GM20000 (cell line): ENCODE data around the gene GLT1D1.

Experiments used
- DNase-seq: peaks from one replicate; pipeline ENCODE4 v3.0.0; 2012; ENCODE audit warnings: low spot score
- TF ChIP-seq, protein P1 (sequence below): IDR thresholded peaks from 2 replicates; pipeline ENCODE4 v1.5.1; 2012; ENCODE audit warnings: mild to moderate bottlenecking, control low read depth; ENCODE audit errors: extremely low read depth, missing control alignments

The GLT1D1 gene

DNA sequence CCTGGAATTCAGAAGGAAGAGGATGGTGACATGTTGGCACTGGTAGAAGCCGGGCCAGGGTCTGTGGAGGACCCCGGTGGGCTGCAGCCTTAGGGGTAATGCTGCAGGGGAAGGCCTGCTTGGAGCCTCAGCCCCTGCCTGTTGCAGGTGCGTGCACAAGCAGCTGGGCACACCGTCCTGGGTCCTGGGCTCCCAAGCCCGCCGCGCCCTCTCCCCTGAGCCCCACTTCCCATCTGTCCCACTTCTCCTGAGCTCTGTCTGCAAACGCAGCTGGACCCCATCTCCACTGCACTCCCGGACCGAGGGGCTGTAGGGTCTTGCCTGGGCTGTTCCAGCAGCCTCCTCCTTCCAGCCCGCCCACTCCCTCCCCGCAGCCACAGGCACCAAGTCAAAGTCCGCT, 116.8 kb downstream of the GLT1D1 start:
- TF ChIP-seq, protein P1, sequence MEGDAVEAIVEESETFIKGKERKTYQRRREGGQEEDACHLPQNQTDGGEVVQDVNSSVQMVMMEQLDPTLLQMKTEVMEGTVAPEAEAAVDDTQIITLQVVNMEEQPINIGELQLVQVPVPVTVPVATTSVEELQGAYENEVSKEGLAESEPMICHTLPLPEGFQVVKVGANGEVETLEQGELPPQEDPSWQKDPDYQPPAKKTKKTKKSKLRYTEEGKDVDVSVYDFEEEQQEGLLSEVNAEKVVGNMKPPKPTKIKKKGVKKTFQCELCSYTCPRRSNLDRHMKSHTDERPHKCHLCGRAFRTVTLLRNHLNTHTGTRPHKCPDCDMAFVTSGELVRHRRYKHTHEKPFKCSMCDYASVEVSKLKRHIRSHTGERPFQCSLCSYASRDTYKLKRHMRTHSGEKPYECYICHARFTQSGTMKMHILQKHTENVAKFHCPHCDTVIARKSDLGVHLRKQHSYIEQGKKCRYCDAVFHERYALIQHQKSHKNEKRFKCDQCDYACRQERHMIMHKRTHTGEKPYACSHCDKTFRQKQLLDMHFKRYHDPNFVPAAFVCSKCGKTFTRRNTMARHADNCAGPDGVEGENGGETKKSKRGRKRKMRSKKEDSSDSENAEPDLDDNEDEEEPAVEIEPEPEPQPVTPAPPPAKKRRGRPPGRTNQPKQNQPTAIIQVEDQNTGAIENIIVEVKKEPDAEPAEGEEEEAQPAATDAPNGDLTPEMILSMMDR = no peak
- DNase-seq = no peak

DNA sequence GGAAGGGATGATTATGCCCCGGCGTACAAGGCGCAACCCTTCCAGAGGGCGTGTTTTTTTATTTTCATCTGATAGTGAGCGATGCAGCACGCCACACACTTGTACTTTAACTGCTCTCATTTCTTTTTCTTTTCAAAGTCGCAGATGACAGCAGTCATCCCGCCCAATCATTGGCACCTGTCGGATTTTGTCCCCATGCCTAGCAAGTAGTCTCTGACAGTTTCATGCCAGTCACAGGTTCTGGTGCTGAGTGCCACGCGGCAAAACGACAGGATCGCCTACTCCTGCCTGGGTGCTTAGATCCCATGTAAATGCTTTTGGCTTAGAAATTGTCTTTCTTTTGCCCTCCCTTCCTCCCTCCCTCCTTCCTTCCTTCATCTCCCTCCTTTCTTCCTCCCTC, 117.7 kb downstream of the GLT1D1 start:
- no peak for DNase-seq
- TF ChIP-seq, protein P1 = no peak

DNA sequence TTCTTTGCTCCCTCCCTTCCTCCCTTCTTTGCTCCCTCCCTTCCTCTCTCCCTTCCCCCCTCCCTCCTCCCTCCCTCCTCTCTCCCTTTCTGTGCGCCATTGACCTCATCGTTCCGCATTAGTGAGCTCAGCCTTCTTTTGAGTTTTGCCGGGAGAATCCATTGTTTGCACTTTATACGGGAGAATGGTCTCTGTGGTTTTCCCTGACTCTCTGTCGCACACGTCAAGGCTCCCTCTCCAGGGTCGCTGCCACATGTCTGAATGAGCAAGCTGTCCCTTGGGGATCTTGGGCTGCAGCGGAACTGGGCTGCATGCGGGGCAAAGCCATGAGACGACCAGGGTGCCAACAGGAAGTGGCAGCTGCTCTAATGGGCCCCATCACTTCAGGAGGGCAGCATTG, 118.5 kb downstream of the GLT1D1 start:
- TF ChIP-seq, protein P1 = no peak
- DNase-seq = no peak

DNA sequence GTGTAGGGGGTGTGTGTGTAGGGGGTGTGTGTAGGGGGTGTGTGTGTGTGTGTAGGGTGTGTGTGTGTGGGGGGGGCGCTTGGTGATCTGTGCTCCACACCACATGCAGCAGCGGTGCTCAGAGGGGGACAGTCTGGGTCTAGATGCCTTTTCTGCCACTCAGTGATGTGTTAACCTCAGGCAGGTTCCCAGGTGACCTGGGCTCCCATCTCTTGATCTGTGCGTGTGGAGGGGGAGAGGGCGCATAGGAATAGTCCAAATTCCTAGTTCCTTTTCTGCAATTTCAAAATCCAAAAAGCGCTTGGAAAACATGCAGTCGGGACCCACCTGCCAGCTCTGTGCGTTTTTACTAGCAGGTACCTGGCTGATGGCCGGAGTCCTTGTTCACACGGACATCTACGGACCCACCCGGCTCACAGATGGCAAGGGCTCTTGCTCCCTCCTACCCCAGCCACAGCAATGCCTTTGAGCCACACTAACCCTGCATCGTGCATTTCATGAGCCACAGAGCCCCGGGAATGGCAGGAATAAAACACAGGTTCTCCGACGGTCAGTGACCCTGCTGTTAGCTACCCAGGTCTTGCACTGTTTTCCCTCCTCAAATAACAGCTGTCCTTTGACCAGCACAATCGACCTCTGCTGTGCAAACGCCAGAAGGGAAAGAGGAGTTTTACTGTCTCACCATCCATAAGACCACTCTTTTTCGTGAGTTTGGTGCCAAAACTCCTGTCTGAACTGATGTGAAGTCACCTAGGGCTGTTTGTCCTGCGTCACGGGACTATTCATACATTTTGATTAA, 120.8 kb downstream of the GLT1D1 start:
- DNase-seq = no peak
- TF ChIP-seq, protein P1 = no peak

DNA sequence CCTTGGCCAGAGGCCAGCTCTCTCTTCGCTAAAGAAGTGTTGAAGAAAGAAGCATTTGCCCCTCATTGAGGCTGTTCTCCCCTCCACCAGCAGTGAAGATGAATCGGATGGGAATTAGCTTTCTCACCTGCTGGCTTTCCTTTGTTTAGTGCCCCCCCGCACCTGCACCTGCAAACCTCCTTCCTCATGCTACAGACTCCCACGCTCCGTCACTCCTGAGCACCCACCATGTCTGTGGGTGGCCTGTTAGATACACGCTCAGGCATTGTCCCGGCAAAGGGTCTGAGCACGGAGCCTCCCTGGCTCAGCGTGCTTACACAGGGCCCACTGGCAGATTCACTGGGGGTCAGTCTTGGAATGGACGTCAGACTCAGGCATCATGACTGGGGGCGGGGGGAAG, 121.6 kb downstream of the GLT1D1 start:
- TF ChIP-seq, protein P1 = no peak
- no peak for DNase-seq

DNA sequence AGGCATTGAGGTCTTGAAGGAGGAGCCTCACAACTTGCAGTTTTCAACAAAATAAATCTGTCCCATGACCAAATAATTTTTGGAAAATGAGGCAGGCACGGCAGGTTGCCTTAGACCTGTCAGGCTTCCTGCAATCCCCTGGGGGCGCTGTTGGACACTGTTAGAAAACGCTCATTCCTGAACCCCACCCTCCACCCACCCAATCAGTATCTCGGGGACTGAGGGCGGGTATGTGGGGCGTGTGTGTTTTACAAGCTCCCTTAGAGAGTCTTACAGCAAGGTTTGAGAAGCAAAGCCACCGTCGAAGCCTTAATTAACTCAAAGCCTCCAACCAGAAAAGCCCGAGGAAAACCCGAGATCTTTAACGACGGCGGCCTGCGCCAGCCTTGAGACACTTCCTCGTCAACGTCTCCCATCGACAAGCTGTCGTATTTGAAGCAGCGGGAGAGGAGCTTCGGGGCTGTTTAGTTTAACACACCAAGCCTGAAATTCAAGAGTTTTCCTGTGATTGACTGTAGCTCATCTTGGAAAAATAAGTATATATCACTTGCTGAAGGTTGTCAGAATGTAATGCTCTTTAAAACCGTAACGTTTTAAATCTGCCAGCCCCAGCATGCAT, 123.0 kb downstream of the GLT1D1 start:
- TF ChIP-seq, protein P1 = peak; percentile 2
- DNase-seq = no peak

DNA sequence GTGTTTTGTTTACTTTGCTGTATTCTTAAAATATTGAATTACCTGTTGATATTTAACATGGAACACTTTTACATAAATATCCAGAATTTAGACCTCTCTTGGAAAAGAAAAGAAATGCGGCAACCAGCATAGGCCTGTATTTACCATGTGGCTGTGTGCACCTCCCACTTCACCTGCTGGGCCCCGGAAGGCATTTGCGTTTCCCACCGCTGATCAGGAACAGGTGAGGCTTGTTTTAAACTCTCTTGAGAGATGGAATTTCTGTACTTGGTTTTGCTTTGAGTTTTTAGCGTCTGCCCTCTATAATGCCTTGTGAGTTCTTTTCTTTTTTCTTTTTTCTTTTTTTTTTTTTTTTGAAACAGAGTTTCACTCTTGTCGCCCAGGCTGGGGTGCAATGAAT, 124.2 kb downstream of the GLT1D1 start:
- TF ChIP-seq, protein P1 = no peak
- no peak for DNase-seq
